UCSD-AML1 (cell line): ENCODE data around the gene ITPR3.
A peak's percentile ranks its signal among the peaks of the same experiment; 100 is the strongest.

ENCODE experiments used
- DNase-seq: peaks from one replicate; lab custom pipeline; 2025; ENCODE audit not compliant: unreplicated experiment; lab: John Stamatoyannopoulos, UW

ITPR3 gene

GRCh38 chr6:33712914-33713313 lies 91.8 kb downstream of the ITPR3 start:
- no peak for DNase-seq

- no peak for DNase-seq
These were observed 92.7 kb downstream of the ITPR3 start for GRCh38 chr6:33713786-33714185.

GRCh38 chr6:33714385-33715040 lies 93.4 kb downstream of the ITPR3 start:
- DNase-seq: peak; percentile 53

GRCh38 chr6:33716379-33716778 lies 95.3 kb downstream of the ITPR3 start:
- no peak for DNase-seq

GRCh38 chr6:33716890-33717632 lies 95.9 kb downstream of the ITPR3 start:
- no peak for DNase-seq

- DNase-seq: no peak
These were observed 96.9 kb downstream of the ITPR3 start for GRCh38 chr6:33717934-33718455.

GRCh38 chr6:33718713-33719112 lies 97.6 kb downstream of the ITPR3 start:
- DNase-seq: no peak

- no peak for DNase-seq
These were observed 98.3 kb downstream of the ITPR3 start for GRCh38 chr6:33719326-33719987.

GRCh38 chr6:33720998-33721397 lies 99.9 kb downstream of the ITPR3 start:
- no peak for DNase-seq

GRCh38 chr6:33721508-33721907 lies 100.4 kb downstream of the ITPR3 start:
- DNase-seq: no peak

- DNase-seq: no peak
These were observed 101.0 kb downstream of the ITPR3 start for GRCh38 chr6:33722103-33722623.

GRCh38 chr6:33723371-33724085 lies 102.4 kb downstream of the ITPR3 start:
- no peak for DNase-seq

GRCh38 chr6:33724102-33725023 lies 103.2 kb downstream of the ITPR3 start:
- DNase-seq: no peak

GRCh38 chr6:33725222-33725621 lies 104.1 kb downstream of the ITPR3 start:
- DNase-seq: no peak

- no peak for DNase-seq
These were observed 105.0 kb downstream of the ITPR3 start for GRCh38 chr6:33725891-33726673.

- no peak for DNase-seq
These were observed 105.6 kb downstream of the ITPR3 start for GRCh38 chr6:33726696-33727095.

GRCh38 chr6:33727126-33727525 lies 106.0 kb downstream of the ITPR3 start:
- no peak for DNase-seq

- no peak for DNase-seq
These were observed 106.8 kb downstream of the ITPR3 start for GRCh38 chr6:33727932-33728331.

GRCh38 chr6:33728438-33728837 lies 107.3 kb downstream of the ITPR3 start:
- DNase-seq: no peak
